HepG2 (cell line): ENCODE measurements around the gene SLC15A3. TPM values are rescaled to one million over a fixed set of nuclear protein-coding genes. Genes with fewer than 3 reads are reported as not detected.

ENCODE experiments used
- AHR ChIP-seq: IDR thresholded peaks from 2 replicates; pipeline ENCODE4 v1.6.1; 2018; ENCODE audit warnings: missing genetic modification reagents, missing compliant biosample characterization
- ELF4 ChIP-seq: sonication (generic); formaldehyde crosslinking; IDR thresholded peaks from 2 replicates; pipeline ENCODE4 v1.5.0; 2020; ENCODE audit warnings: missing genetic modification reagents, mild to moderate bottlenecking, moderate library complexity, borderline replicate concordance
- ESRRA ChIP-seq: sonication (generic); formaldehyde crosslinking; IDR thresholded peaks from 2 replicates; pipeline ENCODE4 v1.5.1; 2020; ENCODE audit warnings: mild to moderate bottlenecking, low read depth, missing genetic modification reagents
- GTF3A ChIP-seq: sonication (generic); formaldehyde crosslinking; conservative IDR thresholded peaks from 2 replicates; pipeline ENCODE4 v1.4.0; 2020; ENCODE audit warnings: mild to moderate bottlenecking, missing genetic modification reagents
- ISL2 ChIP-seq: sonication (generic); formaldehyde crosslinking; IDR thresholded peaks from 2 replicates; pipeline ENCODE4 v1.5.0; 2020; ENCODE audit warnings: missing genetic modification reagents
- PTBP1 ChIP-seq: fragments of 200-400 bp; formaldehyde crosslinking; IDR thresholded peaks from 2 replicates; pipeline ENCODE4 v1.6.1; 2018; ENCODE audit warnings: low read length, low read depth; ENCODE audit not compliant: poor library complexity, severe bottlenecking
- SAFB2 ChIP-seq: sonication (generic); formaldehyde crosslinking; IDR thresholded peaks from 2 replicates; pipeline ENCODE4 v1.5.1; 2020; ENCODE audit warnings: missing genetic modification reagents, low read depth, mild to moderate bottlenecking, borderline replicate concordance
- ZNF224 ChIP-seq: sonication (generic); formaldehyde crosslinking; IDR thresholded peaks from 2 replicates; pipeline ENCODE4 v1.5.0; 2020; ENCODE audit warnings: mild to moderate bottlenecking, missing genetic modification reagents
- ZNF282 ChIP-seq: fragments of 450-650 bp; IDR thresholded peaks from 2 replicates; pipeline ENCODE4 v1.6.1; 2018; ENCODE audit not compliant: partially characterized antibody
- ZNF468 ChIP-seq: sonication (generic); formaldehyde crosslinking; IDR thresholded peaks from 2 replicates; pipeline ENCODE4 v1.8.0; 2022; ENCODE audit warnings: mild to moderate bottlenecking, moderate library complexity, missing genetic modification reagents
- ZNF773 ChIP-seq: sonication (generic); formaldehyde crosslinking; IDR thresholded peaks from 2 replicates; pipeline ENCODE4 v1.4.0; 2020; ENCODE audit warnings: missing genetic modification reagents, borderline replicate concordance
- ZNF788 ChIP-seq: sonication (generic); formaldehyde crosslinking; IDR thresholded peaks from 2 replicates; pipeline ENCODE4 v1.5.0; 2020; ENCODE audit warnings: mild to moderate bottlenecking, missing genetic modification reagents, borderline replicate concordance
- polyA plus RNA-seq, 8 experiments: library from polyadenylated mRNA; depleted of rRNA in 3 of 8; stranded (reverse) in 7 of 8; unstranded in 1 of 8; fragments of >200 nt; fragmentation: Illumina TruSeq in 4 of 8; extraction: Trizol in 4 of 8; gene quantifications; 2 replicates each; pipeline versions ENCODE4 v1.2.1 to v1.2.3, GENCODE V29; 2011 to 2016; ENCODE audit warnings: low read depth in 4 of 8, missing spikeins in 1 of 8, mixed read lengths in 1 of 8; ENCODE audit not compliant: insufficient read depth in 1 of 8
- total RNA-seq, 5 experiments: library from RNA; depleted of rRNA; stranded (reverse); fragments of >200 nt; fragmentation: Illumina TruSeq; extraction: Trizol; gene quantifications; 2 replicates each; pipeline ENCODE4 v1.2.3, GENCODE V29; 2016; ENCODE audit warnings: low read depth in 1 of 5
- TF ChIP-seq, protein P1 (sequence below): sonication (generic); formaldehyde crosslinking; IDR thresholded peaks from 2 replicates; pipeline ENCODE4 v1.5.0; 2020; ENCODE audit warnings: mild to moderate bottlenecking, missing genetic modification reagents
- TF ChIP-seq, protein P2 (sequence below): sonication (generic); formaldehyde crosslinking; IDR thresholded peaks from 2 replicates; pipeline ENCODE4 v1.4.0; 2020; ENCODE audit warnings: missing genetic modification reagents, borderline replicate concordance
- TF ChIP-seq, protein P3 (sequence below): sonication (generic); formaldehyde crosslinking; IDR thresholded peaks from 2 replicates; pipeline ENCODE4 v1.5.0; 2020; ENCODE audit warnings: missing genetic modification reagents
- TF ChIP-seq, protein P4 (sequence below): sonication (generic); formaldehyde crosslinking; conservative IDR thresholded peaks from 2 replicates; pipeline ENCODE4 v1.4.0; 2020; ENCODE audit warnings: missing genetic modification reagents
- TF ChIP-seq, protein P5 (sequence below): sonication (generic); formaldehyde crosslinking; IDR thresholded peaks from 2 replicates; pipeline ENCODE4 v1.5.0; 2020; ENCODE audit warnings: mild to moderate bottlenecking, low read depth, missing genetic modification reagents, borderline replicate concordance

SLC15A3 gene
- total and polyA plus RNA-seq, 2 of the 13 experiments (the other 11 are each of a cell fraction or from before 2014, with no cell fraction given) = 0.45 to 0.77 TPM

DNA sequence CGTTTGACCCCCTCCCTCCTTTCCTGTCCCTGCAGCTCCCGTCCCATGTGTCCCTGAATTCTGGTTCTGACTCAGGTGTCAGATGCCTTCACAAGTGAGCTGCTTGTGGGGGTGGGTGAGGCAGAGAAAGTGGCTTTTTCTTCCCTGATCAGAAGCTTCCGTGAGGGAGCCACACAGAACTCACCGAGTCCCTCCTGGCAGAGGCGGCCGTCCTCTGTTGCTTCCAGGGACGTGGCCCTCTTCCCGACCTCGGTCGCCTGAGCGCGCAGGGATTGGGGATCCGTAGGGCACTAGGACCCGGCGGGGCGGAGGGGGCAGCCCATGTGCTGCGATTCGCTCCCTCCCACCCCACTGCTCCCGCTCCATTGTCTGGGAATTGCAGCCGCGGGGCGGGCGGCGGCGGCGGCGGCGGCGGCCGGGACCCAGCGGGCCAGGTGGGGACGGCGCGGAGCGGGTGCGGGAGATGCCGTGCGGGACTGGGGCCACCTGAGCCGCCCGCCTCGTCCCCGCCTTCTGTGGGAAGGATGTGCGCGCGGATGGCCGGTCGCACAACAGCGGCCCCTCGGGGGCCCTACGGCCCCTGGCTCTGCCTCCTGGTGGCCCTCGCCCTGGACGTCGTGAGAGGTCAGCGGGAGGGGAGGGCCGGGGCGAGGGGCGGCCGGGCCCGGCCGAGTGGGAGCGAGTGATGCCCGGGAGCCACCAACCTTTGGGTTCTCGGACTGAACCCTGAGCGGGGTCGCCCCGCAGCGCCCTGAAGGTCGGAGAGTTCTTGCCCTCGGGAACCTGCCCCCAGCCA is 27.7 kb downstream of the SLC15A3 start, which contains the start of gene TMEM132A (continued):
- TF ChIP-seq, protein P1, sequence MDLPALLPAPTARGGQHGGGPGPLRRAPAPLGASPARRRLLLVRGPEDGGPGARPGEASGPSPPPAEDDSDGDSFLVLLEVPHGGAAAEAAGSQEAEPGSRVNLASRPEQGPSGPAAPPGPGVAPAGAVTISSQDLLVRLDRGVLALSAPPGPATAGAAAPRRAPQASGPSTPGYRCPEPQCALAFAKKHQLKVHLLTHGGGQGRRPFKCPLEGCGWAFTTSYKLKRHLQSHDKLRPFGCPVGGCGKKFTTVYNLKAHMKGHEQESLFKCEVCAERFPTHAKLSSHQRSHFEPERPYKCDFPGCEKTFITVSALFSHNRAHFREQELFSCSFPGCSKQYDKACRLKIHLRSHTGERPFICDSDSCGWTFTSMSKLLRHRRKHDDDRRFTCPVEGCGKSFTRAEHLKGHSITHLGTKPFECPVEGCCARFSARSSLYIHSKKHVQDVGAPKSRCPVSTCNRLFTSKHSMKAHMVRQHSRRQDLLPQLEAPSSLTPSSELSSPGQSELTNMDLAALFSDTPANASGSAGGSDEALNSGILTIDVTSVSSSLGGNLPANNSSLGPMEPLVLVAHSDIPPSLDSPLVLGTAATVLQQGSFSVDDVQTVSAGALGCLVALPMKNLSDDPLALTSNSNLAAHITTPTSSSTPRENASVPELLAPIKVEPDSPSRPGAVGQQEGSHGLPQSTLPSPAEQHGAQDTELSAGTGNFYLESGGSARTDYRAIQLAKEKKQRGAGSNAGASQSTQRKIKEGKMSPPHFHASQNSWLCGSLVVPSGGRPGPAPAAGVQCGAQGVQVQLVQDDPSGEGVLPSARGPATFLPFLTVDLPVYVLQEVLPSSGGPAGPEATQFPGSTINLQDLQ = no peak
- TF ChIP-seq ZNF224 (CRISPR knock-in tag) (no peak), ZNF788 (peak; percentile 94; the same call in 1 of the 2 replicates), SAFB2 (CRISPR knock-in tag) (0 out of 2 replicates have a peak, but pooled peaks have one; percentile 3), ISL2 (CRISPR knock-in tag) (peak; percentile 41; the same call in 1 of the 2 replicates), AHR (CRISPR knock-in tag) (0 out of 2 replicates have a peak, but pooled peaks have one; percentile 40), PTBP1 (no peak), ELF4 (CRISPR knock-in tag) (no peak), ZNF468 (no peak), ZNF282 (no peak), ZNF773 (CRISPR knock-in tag) (no peak), GTF3A (CRISPR knock-in tag) (no peak), ESRRA (CRISPR knock-in tag) (no peak)
- TF ChIP-seq, protein P2, sequence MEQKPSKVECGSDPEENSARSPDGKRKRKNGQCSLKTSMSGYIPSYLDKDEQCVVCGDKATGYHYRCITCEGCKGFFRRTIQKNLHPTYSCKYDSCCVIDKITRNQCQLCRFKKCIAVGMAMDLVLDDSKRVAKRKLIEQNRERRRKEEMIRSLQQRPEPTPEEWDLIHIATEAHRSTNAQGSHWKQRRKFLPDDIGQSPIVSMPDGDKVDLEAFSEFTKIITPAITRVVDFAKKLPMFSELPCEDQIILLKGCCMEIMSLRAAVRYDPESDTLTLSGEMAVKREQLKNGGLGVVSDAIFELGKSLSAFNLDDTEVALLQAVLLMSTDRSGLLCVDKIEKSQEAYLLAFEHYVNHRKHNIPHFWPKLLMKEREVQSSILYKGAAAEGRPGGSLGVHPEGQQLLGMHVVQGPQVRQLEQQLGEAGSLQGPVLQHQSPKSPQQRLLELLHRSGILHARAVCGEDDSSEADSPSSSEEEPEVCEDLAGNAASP (CRISPR knock-in tag) = peak; percentile 72
- TF ChIP-seq, protein P3, sequence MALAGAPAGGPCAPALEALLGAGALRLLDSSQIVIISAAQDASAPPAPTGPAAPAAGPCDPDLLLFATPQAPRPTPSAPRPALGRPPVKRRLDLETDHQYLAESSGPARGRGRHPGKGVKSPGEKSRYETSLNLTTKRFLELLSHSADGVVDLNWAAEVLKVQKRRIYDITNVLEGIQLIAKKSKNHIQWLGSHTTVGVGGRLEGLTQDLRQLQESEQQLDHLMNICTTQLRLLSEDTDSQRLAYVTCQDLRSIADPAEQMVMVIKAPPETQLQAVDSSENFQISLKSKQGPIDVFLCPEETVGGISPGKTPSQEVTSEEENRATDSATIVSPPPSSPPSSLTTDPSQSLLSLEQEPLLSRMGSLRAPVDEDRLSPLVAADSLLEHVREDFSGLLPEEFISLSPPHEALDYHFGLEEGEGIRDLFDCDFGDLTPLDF (CRISPR knock-in tag) = no peak
- TF ChIP-seq, protein P4, sequence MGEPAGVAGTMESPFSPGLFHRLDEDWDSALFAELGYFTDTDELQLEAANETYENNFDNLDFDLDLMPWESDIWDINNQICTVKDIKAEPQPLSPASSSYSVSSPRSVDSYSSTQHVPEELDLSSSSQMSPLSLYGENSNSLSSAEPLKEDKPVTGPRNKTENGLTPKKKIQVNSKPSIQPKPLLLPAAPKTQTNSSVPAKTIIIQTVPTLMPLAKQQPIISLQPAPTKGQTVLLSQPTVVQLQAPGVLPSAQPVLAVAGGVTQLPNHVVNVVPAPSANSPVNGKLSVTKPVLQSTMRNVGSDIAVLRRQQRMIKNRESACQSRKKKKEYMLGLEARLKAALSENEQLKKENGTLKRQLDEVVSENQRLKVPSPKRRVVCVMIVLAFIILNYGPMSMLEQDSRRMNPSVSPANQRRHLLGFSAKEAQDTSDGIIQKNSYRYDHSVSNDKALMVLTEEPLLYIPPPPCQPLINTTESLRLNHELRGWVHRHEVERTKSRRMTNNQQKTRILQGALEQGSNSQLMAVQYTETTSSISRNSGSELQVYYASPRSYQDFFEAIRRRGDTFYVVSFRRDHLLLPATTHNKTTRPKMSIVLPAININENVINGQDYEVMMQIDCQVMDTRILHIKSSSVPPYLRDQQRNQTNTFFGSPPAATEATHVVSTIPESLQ (CRISPR knock-in tag) = no peak
- TF ChIP-seq, protein P5, sequence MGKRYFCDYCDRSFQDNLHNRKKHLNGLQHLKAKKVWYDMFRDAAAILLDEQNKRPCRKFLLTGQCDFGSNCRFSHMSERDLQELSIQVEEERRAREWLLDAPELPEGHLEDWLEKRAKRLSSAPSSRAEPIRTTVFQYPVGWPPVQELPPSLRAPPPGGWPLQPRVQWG (CRISPR knock-in tag) = no peak
